Activated T-cell treated with anti-CD3 and anti-CD28 coated beads for 48 hours (primary cell): ENCODE results near the gene AHSG.
"Not testable (repeated sequence)": the region's sequence is repeated elsewhere in the genome, so short reads cannot be mapped to it uniquely, and the experiment has no call there.

ENCODE experiments used
- DNase-seq: peaks from one replicate; pipeline ENCODE4 v3.0.0-alpha.2; 2020; ENCODE audit warnings: low read depth

The AHSG gene

DNA sequence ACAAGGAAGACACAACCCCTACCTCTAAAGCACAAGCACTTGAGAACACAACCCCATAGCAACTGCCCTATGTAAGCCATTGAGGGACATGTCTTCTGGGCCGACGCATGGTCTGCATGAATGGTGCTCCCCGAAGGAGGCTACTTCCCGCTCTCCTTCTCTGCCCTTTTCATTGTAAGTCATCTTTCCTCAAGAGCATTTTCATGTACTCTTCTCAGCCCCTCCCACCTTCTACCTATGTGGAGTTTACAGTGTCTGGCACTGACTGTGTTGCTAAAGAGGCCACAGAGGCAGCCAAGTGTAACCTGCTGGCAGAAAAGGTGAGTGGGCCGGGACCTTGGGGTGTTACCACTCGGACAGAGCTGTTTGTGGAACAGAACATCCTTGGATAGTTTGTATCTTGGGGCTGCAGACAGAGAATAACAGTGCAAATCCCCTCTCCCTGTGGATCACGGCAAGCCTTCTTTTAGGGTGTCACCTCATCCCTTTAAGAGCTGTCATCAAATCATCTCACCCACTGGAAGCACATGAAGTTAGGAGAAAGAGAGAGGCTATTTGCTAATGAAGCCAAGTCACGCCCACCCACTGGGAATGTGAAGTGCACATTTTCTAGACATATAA is 5.6 kb downstream of the AHSG start:
- DNase-seq = no peak

DNA sequence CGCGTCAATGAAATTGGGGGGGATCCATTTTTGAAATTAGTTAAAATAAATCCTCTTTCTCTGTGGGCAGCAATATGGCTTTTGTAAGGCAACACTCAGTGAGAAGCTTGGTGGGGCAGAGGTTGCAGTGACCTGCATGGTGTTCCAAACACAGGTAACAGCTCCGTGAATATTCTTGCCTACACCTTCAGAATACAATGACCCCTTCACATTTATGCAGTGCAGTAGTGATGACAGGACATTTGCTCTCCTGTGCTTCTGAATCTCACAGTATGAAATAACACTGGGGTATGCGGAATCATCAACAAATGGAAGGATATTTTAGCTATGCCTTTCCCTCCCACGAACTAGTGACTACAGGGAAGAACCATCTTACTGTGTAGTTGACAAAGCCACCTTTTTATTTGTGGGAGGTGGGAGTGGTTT is 6.9 kb downstream of the AHSG start:
- DNase-seq = no peak

DNA sequence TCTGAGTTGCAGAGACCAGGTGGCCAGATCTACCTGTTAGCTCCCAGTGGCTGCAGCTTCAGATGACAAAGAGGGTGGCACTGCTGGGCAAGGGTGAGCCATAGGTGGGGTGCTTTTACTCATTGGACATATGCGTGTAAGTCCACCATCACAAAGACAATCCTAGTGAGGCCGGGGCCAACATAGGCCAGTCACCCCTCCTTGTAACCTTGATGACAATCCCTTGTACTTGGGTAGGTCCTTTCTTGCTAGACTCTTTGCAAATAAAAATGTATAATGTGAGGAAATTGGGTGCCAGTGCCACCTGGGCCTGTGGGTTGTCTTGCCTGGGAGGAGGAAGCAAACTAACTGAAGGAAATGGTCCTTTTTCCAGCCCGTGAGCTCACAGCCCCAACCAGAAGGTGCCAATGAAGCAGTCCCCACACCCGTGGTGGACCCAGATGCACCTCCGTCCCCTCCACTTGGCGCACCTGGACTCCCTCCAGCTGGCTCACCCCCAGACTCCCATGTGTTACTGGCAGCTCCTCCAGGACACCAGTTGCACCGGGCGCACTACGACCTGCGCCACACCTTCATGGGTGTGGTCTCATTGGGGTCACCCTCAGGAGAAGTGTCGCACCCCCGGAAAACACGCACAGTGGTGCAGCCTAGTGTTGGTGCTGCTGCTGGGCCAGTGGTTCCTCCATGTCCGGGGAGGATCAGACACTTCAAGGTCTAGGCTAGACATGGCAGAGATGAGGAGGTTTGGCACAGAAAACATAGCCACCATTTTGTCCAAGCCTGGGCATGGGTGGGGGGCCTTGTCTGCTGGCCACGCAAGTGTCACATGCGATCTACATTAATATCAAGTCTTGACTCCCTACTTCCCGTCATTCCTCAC is 7.6 kb downstream of the AHSG start:
- DNase-seq = no peak

DNA sequence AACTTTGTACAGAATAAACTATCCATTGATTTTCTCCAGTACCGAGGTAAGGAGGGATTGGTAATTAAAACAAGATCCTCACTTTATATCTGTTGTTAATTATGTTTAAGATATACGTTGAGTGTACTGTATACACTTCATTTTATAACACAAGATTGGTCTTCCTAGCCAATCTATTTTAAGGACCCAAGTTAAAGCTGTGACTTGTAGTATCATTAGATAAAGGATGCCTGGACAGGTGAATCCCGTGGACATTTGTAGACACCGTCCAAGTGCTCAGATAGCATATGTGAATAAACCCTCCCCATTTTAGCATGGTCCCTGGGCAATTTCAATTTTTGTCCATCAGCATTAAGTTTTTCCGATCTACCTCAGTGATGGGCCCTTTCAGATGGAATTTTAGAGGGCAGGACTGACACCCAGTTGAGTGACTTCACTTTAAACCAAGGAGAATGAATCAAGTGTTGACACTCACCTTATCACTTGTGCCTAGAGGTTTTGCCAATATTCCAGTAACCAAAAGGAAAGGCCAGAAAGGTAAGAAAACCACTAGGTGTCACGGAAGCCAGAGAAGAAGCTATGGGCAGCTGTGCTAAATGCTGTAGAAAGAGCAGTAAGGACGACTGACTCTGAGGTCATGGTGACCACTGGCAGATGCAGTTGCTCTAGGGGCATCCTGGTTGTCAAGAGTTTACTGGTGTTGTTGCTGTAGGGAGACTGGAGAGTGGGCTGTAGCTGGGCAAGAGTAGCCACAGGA is 9.2 kb downstream of the AHSG start:
- no peak for DNase-seq

DNA sequence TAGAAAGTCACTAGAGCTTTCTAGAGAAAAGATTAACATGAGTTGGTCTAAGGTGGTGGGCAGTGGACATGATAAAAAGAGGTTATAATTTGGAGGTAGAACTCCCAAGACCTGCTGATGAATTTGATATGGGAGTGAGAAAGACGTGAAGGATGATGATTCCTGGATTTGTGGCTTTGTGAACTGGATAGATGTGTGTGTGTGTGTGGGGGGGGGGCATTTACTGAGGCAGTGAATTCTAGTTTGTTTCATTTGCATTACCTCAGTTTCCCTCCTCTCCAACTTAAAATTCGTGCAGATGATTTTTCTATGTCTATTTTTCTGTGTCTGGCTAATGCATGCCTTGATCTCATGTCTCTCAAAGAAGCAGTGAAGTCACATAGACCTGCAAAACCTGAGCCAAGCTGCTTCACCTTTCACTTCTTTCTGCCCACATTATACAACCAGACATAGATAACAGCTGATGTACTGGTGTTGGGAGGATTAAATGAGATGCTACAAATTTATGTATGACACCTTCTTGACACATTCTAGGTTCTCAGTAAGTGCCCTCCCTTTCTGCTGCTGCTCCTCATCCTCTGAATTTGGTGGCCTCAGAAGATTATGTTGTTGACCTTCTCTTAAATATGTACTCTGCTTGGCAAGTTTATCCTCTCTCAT is 9.9 kb downstream of the AHSG start:
- no peak for DNase-seq

DNA sequence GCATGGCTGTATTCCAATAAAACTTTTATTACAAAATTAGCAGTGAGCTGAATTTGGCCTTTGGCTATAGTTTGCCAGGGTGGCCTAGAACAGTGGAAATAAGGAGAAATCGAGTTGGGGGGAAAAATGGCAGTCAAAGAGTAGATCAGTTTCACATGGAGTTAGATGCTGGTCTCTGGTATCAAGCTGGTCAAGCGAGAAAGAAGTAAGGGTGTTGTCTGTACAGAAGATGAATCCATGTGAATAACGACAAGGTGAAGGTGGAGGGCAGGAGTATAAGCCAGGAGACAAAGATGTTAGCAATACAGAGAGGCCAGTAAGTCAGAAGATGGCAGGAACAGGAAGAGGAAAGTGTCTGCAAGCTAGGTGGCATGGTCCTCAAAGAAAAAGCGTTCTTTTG is 11.7 kb downstream of the AHSG start:
- no peak for DNase-seq

DNA sequence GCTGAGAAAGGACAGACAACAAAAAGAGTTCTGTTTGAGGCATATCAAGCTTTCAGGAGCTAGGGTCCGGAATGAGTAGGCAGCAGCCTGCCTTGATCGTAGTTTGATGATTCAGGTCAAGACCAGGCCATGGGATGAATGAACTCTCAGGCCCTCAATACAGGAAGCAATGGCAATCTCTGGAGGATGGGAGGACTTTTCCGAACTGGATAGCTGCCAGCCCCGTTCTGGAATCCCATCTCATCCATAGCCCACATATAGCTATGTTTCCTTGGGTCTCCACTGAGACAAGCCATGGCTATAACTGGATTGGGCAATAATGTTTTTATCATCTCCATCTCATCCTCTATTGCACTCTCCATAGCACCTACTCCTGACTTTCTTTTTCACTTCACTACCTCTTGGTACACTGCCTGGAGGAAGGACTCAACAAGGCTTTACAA is 12.8 kb downstream of the AHSG start:
- no peak for DNase-seq

DNA sequence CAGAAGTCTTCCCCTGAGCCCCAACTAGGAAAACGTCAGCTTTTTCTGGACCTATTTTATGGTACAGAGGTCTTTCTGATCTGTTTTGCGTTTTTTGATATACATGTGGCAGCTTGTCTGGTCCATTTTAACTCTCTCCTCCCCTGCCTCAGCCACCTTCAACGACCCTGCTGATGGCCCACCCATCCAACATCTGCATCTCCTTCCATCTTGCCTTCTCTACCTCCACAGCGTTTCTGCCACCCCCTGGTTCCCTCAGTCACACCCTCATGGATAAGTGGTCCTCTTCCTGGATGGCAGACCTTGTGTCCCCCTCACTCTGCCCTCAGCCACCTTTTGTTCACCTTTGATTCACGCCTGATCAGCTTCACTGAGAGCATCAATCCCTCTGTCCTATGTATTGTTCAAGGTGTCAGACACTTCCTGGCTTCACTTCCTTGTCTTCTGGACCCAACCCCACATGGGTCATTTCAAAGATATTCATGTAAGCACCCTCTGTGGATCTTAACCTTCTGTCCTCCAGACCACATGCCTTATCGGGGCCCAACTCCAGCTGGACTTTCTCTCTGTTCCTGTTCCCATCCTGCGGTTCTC is 13.5 kb downstream of the AHSG start:
- no peak for DNase-seq

DNA sequence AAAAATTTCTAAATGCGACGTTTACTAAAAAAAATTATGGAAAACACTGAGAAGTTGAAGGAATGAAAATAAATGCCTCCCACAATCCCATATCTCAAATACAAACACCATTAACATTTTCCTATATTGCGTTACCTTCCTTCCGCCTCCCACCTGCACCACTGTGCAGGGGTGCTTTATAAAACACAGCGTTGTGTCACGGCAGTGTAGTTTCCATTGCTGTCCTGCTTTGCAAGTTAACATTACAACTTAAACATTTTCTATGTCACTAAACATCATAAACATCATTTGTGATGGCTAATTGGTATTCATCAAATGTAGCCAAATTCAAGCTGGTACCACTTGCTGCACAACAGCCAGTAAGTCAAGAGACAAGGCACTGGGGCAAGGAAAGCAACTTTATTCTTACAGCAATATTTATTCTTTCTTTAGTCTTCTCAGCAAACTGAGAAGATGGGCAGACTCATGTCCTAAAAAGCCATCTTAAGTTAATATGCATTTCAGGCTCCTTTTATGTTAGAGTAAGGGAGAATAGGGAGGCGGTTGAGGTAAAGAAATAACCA is 15.1 kb downstream of the AHSG start:
- DNase-seq = no peak

DNA sequence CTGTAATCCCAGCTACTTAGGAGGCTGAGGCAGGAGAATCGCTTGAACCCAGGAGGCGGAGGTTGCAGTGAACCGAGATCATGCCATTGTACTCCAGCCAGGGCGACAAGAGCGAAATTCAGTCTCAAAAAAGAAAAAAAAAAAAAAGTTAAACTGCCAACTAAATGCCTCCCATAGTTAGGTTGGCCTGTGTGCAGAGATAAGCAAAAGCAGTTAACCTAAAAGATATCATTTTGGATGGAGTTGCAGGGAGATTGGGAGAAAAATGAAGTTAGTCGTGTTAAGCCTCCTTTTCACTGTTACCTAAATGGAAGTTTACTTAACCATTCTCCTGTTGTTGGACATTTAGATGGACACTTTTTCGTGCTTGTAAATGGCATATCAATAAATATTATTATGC is 15.9 kb downstream of the AHSG start:
- DNase-seq = no peak

DNA sequence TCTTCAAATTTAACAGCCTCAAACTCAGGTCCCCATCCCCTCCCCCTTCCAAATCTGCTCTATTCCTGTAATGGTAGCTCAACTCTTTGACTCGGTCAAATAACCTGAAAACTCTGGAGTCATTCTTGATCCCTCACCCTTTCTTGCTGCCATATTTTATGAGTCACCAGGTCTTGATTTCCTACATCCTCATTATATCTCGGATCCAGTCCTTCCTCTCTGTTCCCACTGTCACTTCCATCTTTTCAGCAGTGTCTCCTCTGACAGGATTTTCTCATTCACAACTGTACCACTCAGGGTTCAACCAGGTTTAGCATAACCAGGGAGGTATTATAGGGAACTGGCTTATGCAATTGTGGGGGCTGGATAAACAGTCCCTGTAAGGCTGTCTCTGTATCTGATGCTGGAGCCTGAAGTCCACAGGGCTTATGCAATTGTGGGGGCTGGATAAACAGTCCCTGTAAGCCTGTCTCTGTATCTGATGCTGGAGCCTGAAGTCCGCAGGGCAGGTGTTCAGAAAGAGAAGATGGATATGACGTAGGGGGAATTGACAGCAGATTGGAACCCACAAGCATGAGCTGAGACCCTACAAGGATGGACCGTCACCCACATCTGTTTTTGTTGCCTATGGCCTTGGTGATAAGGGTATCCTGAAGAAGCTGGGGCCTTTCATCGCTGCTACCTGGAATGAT is 18.2 kb downstream of the AHSG start:
- DNase-seq = no peak

DNA sequence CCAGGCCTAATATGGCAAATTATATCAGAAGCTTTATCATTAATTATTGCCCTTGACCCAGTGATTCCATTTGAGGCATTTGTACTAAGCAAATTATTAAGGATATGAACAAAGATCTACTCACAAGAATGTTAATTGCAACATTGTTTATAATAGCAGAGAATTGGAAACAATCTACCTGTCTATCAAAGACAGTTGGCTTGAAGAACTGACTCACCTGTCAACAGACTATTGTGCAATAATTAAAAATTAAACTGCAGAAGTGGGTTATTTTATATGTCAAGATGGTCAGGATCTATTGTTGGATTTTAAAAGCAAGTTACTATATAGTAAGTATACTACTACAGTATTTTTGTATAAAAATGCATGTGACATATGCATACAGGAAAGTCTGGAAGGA is 20.6 kb downstream of the AHSG start:
- DNase-seq = no peak

DNA sequence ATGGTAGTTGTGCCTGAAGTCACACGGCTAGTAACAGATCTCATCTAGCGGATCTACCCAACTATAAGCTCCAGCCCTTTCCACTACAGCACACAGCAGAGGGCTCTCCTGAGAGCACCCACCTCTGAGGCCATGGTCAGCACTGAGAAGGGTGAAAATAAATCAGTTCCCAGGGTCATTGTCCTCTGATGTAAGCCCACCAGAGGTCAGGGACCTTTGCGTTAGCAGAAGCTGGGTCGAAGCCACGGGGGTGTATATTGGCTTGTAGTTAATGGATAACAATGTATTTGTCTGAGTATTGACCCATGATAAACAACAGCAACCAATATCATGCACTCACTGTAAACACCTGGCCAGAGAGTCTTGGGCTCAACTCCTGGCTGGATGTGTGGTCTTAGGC is 21.3 kb downstream of the AHSG start:
- DNase-seq = not testable (repeated sequence)

DNA sequence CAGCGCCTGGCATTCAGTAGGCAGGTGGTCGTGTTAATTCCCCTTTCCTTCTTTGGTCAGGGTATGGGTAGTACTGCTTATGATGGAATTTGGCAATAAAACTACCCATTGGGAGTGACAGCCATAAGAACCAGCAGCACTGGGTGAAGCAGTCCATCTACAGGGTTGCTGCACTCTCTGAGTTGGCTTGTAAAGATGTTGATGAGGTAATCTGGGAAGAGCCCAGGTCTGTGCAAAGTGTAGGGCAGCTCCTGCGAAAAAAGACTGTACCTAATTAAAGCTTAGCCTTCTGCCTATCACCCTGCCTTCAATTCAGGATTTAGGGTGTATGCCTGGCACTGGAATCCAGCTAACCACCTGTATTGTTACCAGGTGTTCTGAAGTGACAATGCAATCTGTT is 22.7 kb downstream of the AHSG start:
- no peak for DNase-seq

DNA sequence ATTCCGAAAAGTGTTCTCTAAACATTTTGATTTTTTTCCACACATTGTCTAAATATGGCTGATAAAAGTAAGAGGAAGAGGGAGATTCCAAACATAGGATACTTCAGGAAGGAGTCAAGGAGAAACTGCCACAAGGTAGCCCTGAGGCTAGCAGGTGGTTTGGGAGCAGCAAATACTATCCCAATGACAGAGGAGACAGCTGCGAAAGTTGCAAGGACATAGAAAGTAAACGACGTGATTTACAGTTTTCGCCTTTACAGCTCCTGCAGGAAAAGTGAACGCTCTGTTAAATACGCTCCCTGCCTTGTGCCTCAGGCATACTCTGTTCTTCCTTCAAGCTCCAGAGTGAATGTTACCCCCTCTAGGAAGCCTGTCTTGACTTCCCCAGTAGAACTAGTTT is 23.7 kb downstream of the AHSG start:
- no peak for DNase-seq

DNA sequence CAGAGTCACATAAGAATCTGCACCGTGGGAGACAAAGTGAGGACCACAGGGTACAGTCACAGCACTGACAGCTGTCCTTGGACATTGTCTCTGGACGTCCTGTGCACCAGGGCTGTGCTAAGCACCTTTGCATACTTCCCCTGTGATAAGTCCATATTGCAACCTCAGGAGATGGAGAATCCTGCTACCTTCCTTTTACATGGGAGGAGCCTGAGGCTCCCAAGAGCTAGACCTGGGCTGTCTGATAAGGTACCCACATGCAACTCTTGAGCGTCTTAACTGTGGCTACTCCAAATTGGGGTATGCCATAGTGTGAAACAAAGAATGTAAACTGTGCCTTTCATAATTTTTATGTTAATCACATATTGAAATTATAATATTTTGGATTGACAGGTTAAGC is 24.8 kb downstream of the AHSG start:
- no peak for DNase-seq

DNA sequence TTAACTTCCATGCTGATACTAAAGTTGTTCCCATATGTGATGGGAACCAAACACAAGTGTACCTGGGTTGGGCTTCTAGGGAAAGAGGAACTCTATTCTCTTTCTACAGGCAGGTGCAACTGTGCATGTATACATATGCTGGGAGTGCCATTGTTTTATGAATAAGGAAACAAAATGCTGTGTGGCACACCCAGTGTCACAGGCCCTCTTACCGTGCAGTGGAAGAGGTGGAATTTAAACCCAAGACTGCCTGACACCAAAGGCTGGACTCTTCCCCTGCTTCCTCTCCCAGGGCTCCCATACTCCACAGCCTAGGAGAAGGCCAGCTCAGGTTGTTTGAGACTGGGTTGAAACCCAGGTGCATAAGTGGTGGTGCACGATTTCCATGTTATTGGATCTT is 25.4 kb downstream of the AHSG start:
- no peak for DNase-seq

DNA sequence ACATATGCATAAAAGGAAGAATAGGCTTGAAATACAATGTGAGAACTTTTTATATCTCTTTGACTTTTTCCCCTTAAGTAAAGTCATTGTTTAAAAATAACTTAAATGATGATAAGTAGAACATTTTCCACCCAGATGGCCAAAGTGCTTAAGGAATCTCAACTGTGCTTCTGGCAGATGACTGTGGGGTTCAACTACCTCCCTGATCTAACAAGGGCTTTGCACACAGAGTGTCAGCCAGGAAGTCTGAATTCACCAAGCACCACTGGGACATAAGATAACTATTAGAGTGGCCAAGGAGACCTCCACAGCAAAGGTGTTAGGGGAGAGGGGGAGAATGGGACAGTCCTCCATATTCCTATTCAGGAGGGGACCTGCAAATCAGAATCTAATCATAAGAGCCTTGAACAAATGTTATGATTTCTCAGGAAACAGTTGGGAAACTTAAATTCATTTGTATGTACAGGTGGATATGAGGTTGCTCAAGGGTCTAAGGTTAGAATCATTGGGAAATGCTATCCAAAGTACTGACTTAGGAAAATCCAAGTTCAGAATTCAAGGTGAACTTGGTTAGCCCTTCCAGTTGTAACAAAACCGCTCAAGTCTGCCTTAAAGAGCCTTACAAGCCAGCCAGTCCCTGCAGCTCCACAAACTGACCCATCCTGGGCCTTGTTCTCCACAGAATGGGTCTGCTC is 27.1 kb downstream of the AHSG start, which contains the start of gene FETUB:
TSS of gene FETUB (plus strand) at position 622 of the 695 bp plus-strand sequence. CDS start at position 684, 62 bp downstream.
- no peak for DNase-seq

DNA sequence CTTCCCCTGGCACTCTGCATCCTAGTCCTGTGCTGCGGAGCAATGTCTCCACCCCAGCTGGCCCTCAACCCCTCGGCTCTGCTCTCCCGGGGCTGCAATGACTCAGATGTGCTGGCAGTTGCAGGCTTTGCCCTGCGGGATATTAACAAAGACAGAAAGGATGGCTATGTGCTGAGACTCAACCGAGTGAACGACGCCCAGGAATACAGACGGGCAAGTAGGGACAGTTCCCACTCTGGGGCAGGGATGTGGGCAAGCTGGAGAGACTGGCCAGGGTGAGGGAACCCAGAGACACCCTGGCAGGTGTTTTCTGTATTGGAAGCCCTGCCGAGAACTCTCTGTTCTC is 27.6 kb downstream of the AHSG start:
- no peak for DNase-seq

DNA sequence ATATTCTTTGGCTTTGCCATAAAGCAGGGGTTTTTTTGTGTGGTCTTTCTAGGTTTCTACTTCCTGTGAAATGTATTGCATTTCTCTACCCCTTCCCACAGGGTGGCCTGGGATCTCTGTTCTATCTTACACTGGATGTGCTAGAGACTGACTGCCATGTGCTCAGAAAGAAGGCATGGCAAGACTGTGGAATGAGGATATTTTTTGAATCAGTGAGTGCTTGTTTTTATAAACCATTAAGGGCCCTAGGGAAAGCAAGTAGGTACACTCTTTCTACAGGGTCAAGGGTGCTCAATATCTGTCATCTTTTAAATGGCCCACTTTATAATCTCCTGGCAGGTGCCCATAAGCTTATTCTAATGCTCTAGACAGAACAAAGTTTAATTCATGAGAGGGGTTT is 28.1 kb downstream of the AHSG start:
- no peak for DNase-seq
